Activated naive CD8-positive, alpha-beta T cell treated with anti-CD3 and anti-CD28 coated beads, Interleukin-2, amount 50 U/mL, for 24 hours (primary cell): Measurements from ENCODE around the gene RELA.
"Not testable (repeated sequence)": the region's sequence is repeated elsewhere in the genome, so short reads cannot be mapped to it uniquely, and the experiment has no call there.

ENCODE experiments used
- ATAC-seq: fragments of 150-1000 bp; cut with Tn5 transposase; one replicate; pipeline ENCODE4 v1.10.0; 2021
- DNase-seq: peaks from one replicate; pipeline ENCODE4 v3.0.0; 2021
- H3K27ac Mint-ChIP-seq: one replicate; pipeline ENCODE4 v1.8.0; 2021; ENCODE audit warnings: mild to moderate bottlenecking, mixed read lengths
- H3K27me3 Mint-ChIP-seq: one replicate; pipeline ENCODE4 v1.8.0; 2021; ENCODE audit warnings: mixed read lengths
- H3K36me3 Mint-ChIP-seq: one replicate; pipeline ENCODE4 v1.8.0; 2021; ENCODE audit warnings: low read depth, mixed read lengths
- H3K4me1 Mint-ChIP-seq: one replicate; pipeline ENCODE4 v1.8.0; 2021; ENCODE audit warnings: mixed read lengths
- H3K4me3 Mint-ChIP-seq: one replicate; pipeline ENCODE4 v1.8.0; 2021; ENCODE audit warnings: mild to moderate bottlenecking, moderate library complexity, mixed read lengths
- H3K9me3 Mint-ChIP-seq: one replicate; pipeline ENCODE4 v1.8.0; 2021; ENCODE audit warnings: mixed read lengths

RELA gene

GRCh38 chr11:65692367-65692766 is 29.7 kb upstream of the RELA start:
- no peak for ATAC-seq
- H3K4me3 Mint-ChIP-seq: no peak overlapping the region
- H3K4me1 Mint-ChIP-seq: no peaks in the 10 kb centered on the region
- H3K27ac Mint-ChIP-seq: no peak overlapping the region
- H3K36me3 Mint-ChIP-seq: no peaks in the 10 kb centered on the region
- no peak for DNase-seq
- H3K27me3 Mint-ChIP-seq: no peaks in the 10 kb centered on the region
- no peaks in the 10 kb centered on the region for H3K9me3 Mint-ChIP-seq

DNA sequence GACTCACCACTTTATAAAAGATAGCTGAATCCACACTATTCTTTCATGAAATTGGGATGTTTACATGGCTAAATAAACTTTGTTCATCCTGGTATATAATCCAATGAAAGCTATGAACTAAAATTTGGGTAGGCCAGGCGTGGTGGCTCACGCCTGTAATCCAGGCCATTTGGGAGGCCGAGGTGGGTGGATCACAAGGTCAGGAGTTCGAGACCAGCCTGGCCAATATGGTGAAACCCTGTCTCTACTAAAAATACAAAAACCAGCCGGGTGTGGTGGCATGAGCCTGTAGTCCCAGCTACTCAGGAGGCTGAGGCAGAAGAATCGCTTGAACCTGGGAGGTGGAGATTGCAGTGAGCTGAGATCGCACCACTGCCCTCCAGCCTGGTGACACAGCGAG is 29.1 kb upstream of the RELA start:
- H3K9me3 Mint-ChIP-seq, H3K27ac Mint-ChIP-seq, H3K4me1 Mint-ChIP-seq, DNase-seq, H3K4me3 Mint-ChIP-seq, ATAC-seq, H3K36me3 Mint-ChIP-seq, H3K27me3 Mint-ChIP-seq: not testable (repeated sequence)

DNA sequence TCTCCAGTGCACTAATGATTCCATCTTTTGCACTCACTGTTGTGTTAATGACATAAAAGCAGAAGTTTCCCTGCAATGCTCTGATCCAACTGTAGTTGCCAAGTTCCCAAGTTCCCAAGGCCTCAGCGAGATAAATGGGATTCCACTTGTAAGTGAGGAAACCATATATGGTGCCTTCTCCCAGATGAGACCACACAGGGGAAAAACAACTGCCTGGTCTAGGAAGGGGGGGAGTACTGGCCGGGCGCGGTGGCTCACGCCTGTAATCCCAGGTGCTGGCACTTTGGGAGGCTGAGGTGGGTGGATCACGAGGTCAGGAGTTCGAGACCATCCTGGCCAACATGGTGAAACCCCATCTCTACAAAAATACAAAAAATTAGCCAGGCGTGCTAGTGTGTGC is 23.3 kb upstream of the RELA start:
- Mint-ChIP-seq H3K4me1 (no peaks in the 10 kb centered on the region), H3K4me3 (no peak overlapping the region), H3K9me3 (no peaks in the 10 kb centered on the region), H3K36me3 (no peaks in the 10 kb centered on the region), H3K27me3 (peaks cover 3% of the 10 kb centered on the region), H3K27ac (no peak overlapping the region)
- ATAC-seq (no peak), DNase-seq (no peak)

GRCh38 chr11:65683480-65683879 is 20.8 kb upstream of the RELA start:
- not testable (repeated sequence) for H3K27ac Mint-ChIP-seq, H3K27me3 Mint-ChIP-seq, H3K4me1 Mint-ChIP-seq, H3K4me3 Mint-ChIP-seq, ATAC-seq, H3K9me3 Mint-ChIP-seq, DNase-seq, H3K36me3 Mint-ChIP-seq

GRCh38 chr11:65680192-65680743 is 17.6 kb upstream of the RELA start:
- H3K9me3 Mint-ChIP-seq: no peaks in the 10 kb centered on the region
- ATAC-seq: no peak
- H3K4me3 Mint-ChIP-seq: no peak overlapping the region
- peaks cover 3% of the 10 kb centered on the region for H3K27me3 Mint-ChIP-seq
- H3K36me3 Mint-ChIP-seq: no peaks in the 10 kb centered on the region
- no peak overlapping the region for H3K27ac Mint-ChIP-seq
- H3K4me1 Mint-ChIP-seq: no peaks in the 10 kb centered on the region
- DNase-seq: no peak

- no peak overlapping the region for H3K4me3 Mint-ChIP-seq
- H3K9me3 Mint-ChIP-seq: no peaks in the 10 kb centered on the region
- no peaks in the 10 kb centered on the region for H3K36me3 Mint-ChIP-seq
- no peak overlapping the region for H3K27ac Mint-ChIP-seq
- no peak for DNase-seq
- H3K4me1 Mint-ChIP-seq: peaks cover 4% of the 10 kb centered on the region
- no peak for ATAC-seq
- no peaks in the 10 kb centered on the region for H3K27me3 Mint-ChIP-seq
These were observed 10.3 kb upstream of the RELA start for GRCh38 chr11:65672982-65673381.

DNA sequence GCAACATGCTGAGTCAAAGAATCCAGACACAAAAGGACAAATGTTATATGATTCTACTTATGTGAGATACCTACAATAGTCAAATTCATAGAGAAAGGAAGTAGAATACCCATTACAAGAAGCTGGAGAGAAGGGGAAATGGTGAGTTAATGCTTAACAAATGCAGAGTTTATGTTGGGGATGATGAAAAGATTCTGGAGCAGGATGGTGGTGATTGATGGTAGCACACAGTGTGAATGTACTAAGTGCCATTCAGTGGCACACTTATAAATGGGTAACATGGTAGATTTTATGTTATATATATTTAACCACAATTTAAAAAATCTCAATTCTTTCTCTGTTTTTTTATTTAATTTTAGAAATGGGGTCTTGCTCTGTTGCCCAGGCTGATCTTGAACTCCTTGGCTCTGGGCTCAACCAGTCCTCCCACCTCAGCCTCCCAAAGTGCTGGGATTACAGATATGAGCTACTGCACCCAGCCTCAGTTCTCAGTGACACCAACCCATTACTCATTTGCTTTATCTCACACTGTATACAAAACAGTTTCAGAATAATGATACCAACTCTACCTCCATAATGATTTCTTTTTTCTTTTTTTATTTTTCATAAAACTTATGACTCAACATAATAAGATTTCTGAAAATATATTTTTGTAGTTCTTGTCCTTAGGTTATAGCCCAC is 9.6 kb upstream of the RELA start:
- no peaks in the 10 kb centered on the region for H3K36me3 Mint-ChIP-seq
- H3K27me3 Mint-ChIP-seq: no peaks in the 10 kb centered on the region
- H3K27ac Mint-ChIP-seq: no peak overlapping the region
- H3K4me3 Mint-ChIP-seq: no peak overlapping the region
- ATAC-seq: no peak
- DNase-seq: no peak
- peaks cover 4% of the 10 kb centered on the region for H3K4me1 Mint-ChIP-seq
- H3K9me3 Mint-ChIP-seq: no peaks in the 10 kb centered on the region

DNA sequence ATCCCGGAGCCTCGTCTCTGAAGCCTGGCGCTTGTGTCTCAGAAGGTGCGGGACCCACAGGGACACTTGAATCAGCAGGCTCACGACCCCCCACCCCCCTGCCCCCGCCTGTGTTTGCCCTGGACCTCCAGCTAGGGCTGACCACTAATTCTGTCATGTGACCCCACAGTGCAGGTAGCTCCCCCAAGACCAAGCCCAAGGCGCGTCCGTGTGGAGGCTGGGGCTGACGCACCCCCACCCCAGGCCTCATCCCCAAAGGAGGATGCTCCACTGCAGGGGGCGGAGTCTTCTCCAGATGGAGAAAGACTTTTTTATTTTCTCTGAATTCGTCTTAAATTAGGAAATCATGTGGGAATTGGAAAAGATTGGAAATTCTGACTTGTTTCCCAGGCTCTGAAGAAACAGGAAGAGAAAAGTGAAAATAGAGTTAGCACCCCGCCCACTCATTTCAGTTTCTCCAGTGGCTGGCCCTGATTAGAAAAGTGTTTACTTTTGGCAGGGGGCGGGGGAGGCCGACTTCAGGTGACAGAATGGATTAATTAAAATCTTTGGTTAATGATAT is 1.0 kb upstream of the RELA start:
- ATAC-seq: peak; percentile 53
- Mint-ChIP-seq H3K27ac (peak overlapping the region; percentile 82), H3K27me3 (no peaks in the 10 kb centered on the region), H3K4me1 (peaks cover 31% of the 10 kb centered on the region), H3K36me3 (peaks cover 20% of the 10 kb centered on the region), H3K4me3 (peak overlapping the region; percentile 77), H3K9me3 (no peaks in the 10 kb centered on the region)
- DNase-seq: peak; percentile 63

- no peak for DNase-seq
- H3K27me3 Mint-ChIP-seq: no peaks in the 10 kb centered on the region
- H3K36me3 Mint-ChIP-seq: peaks cover 33% of the 10 kb centered on the region
- H3K4me1 Mint-ChIP-seq: peaks cover 35% of the 10 kb centered on the region
- peak overlapping the region; percentile 67 for H3K27ac Mint-ChIP-seq
- peak; percentile 8 for ATAC-seq
- no peaks in the 10 kb centered on the region for H3K9me3 Mint-ChIP-seq
- H3K4me3 Mint-ChIP-seq: peak overlapping the region; percentile 86
These were observed 393 bp downstream of the RELA start for GRCh38 chr11:65662247-65662798.

GRCh38 chr11:65661599-65662246 is 993 bp downstream of the RELA start:
- peak overlapping the region; percentile 67 for H3K27ac Mint-ChIP-seq
- peaks cover 40% of the 10 kb centered on the region for H3K4me1 Mint-ChIP-seq
- no peaks in the 10 kb centered on the region for H3K9me3 Mint-ChIP-seq
- peaks cover 39% of the 10 kb centered on the region for H3K36me3 Mint-ChIP-seq
- ATAC-seq: no peak
- no peak for DNase-seq
- peak overlapping the region; percentile 86 for H3K4me3 Mint-ChIP-seq
- H3K27me3 Mint-ChIP-seq: no peaks in the 10 kb centered on the region

DNA sequence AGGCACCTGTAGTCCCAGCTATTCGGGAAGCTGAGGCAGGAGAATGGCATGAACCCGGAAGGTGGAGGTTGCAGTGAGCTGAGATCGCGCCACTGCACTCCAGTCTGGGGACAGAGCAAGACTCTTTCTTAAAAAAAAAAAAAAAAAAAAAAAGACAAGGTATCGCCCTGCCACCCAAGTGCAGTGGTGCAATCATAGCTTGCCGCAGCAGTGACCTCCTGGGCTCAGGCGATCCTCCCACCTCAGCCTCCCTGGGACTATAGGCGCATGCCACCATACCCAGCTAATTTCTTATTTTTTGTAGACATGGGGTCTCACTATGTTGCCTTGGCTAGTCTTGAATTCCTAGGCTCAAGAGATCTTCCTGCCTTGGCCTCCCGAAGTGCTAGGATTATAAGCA is 1.8 kb downstream of the RELA start:
- H3K9me3 Mint-ChIP-seq, H3K27me3 Mint-ChIP-seq, ATAC-seq, DNase-seq: not testable (repeated sequence)
- Mint-ChIP-seq H3K4me3 (peak overlapping the region; percentile 86), H3K27ac (peak overlapping the region; percentile 49), H3K36me3 (peaks cover 45% of the 10 kb centered on the region), H3K4me1 (peaks cover 45% of the 10 kb centered on the region)

DNA sequence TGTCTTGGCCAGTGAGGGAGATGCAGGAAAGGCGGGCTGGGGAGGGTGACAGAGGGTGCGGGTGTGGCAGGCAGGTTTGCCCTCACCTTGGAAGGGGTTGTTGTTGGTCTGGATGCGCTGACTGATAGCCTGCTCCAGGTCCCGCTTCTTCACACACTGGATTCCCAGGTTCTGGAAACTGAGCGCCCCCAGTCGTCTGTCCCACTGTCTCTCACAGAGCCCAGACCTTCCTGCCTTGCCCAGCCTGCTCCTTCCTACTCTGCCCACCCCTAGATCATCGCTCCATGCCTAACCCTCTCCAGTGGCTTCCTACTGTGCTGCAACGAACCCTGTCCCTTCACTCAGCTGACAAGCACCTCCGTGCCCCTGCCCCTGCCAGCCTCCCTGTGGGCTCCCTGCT is 2.7 kb downstream of the RELA start:
- Mint-ChIP-seq H3K36me3 (peaks cover 50% of the 10 kb centered on the region), H3K4me1 (peaks cover 44% of the 10 kb centered on the region), H3K27ac (peak overlapping the region; percentile 63), H3K9me3 (no peaks in the 10 kb centered on the region), H3K27me3 (no peaks in the 10 kb centered on the region), H3K4me3 (no peak overlapping the region)
- no peak for DNase-seq
- ATAC-seq: no peak

DNA sequence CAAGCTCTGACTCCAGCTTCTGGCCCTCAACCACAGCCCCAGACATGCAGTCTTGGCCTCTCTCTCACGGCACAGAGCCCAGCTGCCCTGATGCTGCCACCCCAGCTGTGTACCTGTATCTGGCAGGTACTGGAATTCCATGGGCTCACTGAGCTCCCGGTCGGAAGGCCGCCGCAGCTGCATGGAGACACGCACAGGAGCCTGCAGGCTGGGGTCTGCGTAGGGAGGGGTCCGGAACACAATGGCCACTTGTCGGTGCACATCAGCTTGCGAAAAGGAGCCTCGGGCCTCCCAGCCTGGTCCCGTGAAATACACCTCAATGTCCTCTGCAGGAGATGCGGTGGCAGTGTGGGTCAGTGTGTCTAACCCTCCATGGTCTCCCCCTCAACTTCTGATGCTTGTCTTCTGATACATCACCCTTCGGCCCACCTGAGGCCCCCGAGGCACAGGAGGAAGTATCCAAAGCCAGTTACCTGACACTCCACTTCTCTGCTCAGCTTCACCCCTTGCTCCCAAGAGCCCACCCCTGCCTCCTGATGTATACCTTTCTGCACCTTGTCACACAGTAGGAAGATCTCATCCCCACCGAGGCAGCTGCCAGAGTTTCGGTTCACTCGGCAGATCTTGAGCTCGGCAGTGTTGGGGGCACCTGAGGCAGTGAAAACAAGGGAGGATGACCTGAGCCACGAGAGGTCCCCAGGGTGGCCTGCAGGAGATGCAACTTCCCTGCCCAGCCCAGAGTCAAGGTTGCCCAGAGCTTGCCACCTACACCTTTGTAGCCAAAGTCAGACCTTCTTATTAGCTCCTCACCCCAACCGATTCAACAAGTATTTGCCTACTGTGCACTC is 4.3 kb downstream of the RELA start:
- Mint-ChIP-seq H3K36me3 (peaks cover 54% of the 10 kb centered on the region), H3K4me3 (no peak overlapping the region), H3K4me1 (peaks cover 45% of the 10 kb centered on the region), H3K27ac (peak overlapping the region; percentile 16), H3K27me3 (no peaks in the 10 kb centered on the region), H3K9me3 (no peaks in the 10 kb centered on the region)
- DNase-seq (no peak), ATAC-seq (no peak)

GRCh38 chr11:65657426-65657825 is 5.3 kb downstream of the RELA start:
- H3K4me1 Mint-ChIP-seq: peaks cover 53% of the 10 kb centered on the region
- no peak for DNase-seq
- peaks cover 3% of the 10 kb centered on the region for H3K27me3 Mint-ChIP-seq
- H3K9me3 Mint-ChIP-seq: no peaks in the 10 kb centered on the region
- peak overlapping the region; percentile 38 for H3K27ac Mint-ChIP-seq
- H3K36me3 Mint-ChIP-seq: peaks cover 59% of the 10 kb centered on the region
- H3K4me3 Mint-ChIP-seq: no peak overlapping the region
- ATAC-seq: no peak
